Astrocyte (in vitro differentiated cells and primary cell): ENCODE measurements around the gene BRIX1. TPM values are rescaled to one million over a fixed set of nuclear protein-coding genes. Genes with fewer than 3 reads are reported as not detected.

Experiments
- DNase-seq: peaks from one replicate; pipeline ENCODE4 v3.0.0-alpha.2; 2010; ENCODE audit warnings: low read depth
- FAIRE-seq: peaks from 2 replicates; lab custom pipeline; 2011; peaks lifted over from hg19 to GRCh38; lab: Jason Lieb, UNC
- H2AFZ ChIP-seq: 2 replicates; pipeline ENCODE4 v1.6.0; 2012; ENCODE audit warnings: low read depth, low read length, inconsistent platforms
- H3K27ac ChIP-seq: 2 replicates; pipeline ENCODE4 v1.5.1; 2011; ENCODE audit warnings: low read depth, low read length, inconsistent platforms
- H3K27me3 ChIP-seq: 2 replicates; pipeline ENCODE4 v1.6.0; 2011; ENCODE audit warnings: low read length, inconsistent platforms; ENCODE audit not compliant: insufficient read depth
- H3K36me3 ChIP-seq: 2 replicates; pipeline ENCODE4 v1.5.1; 2011; ENCODE audit warnings: low read length, inconsistent platforms; ENCODE audit not compliant: insufficient read depth
- H3K4me1 ChIP-seq: 2 replicates; pipeline ENCODE4 v1.5.1; 2011; ENCODE audit warnings: low read length, inconsistent platforms; ENCODE audit not compliant: insufficient read depth
- H3K4me2 ChIP-seq: 2 replicates; pipeline ENCODE4 v1.6.0; 2012; ENCODE audit warnings: low read length, inconsistent platforms
- H3K4me3 ChIP-seq: 2 replicates; pipeline ENCODE4 v1.5.1; 2011; ENCODE audit warnings: low read depth, mild to moderate bottlenecking, low read length, inconsistent platforms; ENCODE audit not compliant: insufficient read depth
- H3K79me2 ChIP-seq: 2 replicates; pipeline ENCODE4 v1.6.0; 2012; ENCODE audit warnings: mild to moderate bottlenecking, low read length, inconsistent platforms; ENCODE audit not compliant: insufficient read depth
- H3K9ac ChIP-seq: 2 replicates; pipeline ENCODE4 v1.6.0; 2012; ENCODE audit warnings: mild to moderate bottlenecking, low read length, inconsistent platforms
- H3K9me3 ChIP-seq: 2 replicates; pipeline ENCODE4 v1.5.1; 2012; ENCODE audit warnings: low read depth, mild to moderate bottlenecking, low read length, inconsistent platforms; ENCODE audit not compliant: insufficient read depth
- H4K20me1 ChIP-seq: 2 replicates; pipeline ENCODE4 v1.6.0; 2012; ENCODE audit warnings: low read length, inconsistent platforms; ENCODE audit not compliant: insufficient read depth
- H3K27ac Mint-ChIP-seq: one replicate; pipeline ENCODE4 v1.8.0; 2021; ENCODE audit warnings: mild to moderate bottlenecking, mixed read lengths; ENCODE audit not compliant: unreplicated experiment
- H3K27me3 Mint-ChIP-seq: one replicate; pipeline ENCODE4 v1.8.0; 2021; ENCODE audit warnings: low read depth, mixed read lengths; ENCODE audit not compliant: unreplicated experiment
- H3K36me3 Mint-ChIP-seq: one replicate; pipeline ENCODE4 v1.8.0; 2021; ENCODE audit warnings: low read depth, mixed read lengths; ENCODE audit not compliant: unreplicated experiment
- H3K4me1 Mint-ChIP-seq: one replicate; pipeline ENCODE4 v1.8.0; 2021; ENCODE audit warnings: low read depth, mixed read lengths; ENCODE audit not compliant: unreplicated experiment
- H3K4me3 Mint-ChIP-seq: one replicate; pipeline ENCODE4 v1.8.0; 2021; ENCODE audit warnings: mild to moderate bottlenecking, moderate library complexity, mixed read lengths; ENCODE audit not compliant: unreplicated experiment
- H3K9me3 Mint-ChIP-seq: one replicate; pipeline ENCODE4 v1.8.0; 2021; ENCODE audit warnings: mild to moderate bottlenecking, mixed read lengths; ENCODE audit not compliant: unreplicated experiment
- EZH2 ChIP-seq: IDR thresholded peaks from 2 replicates; pipeline ENCODE4 v1.6.1; 2012; ENCODE audit warnings: mild to moderate bottlenecking, low read length, inconsistent platforms; ENCODE audit not compliant: insufficient read depth
- total RNA-seq: library from RNA; stranded (reverse); gene quantifications from 2 replicates; pipeline ENCODE4 v1.2.1, GENCODE V29; 2021
- TF ChIP-seq, protein P1 (sequence below): IDR thresholded peaks from 2 replicates; pipeline ENCODE4 v1.5.1; 2011; ENCODE audit warnings: low read depth, mild to moderate bottlenecking, inconsistent platforms, low read length, moderate library complexity; ENCODE audit not compliant: insufficient read depth

The BRIX1 gene
- total RNA-seq, 1 donor from 2014 or later = 28.6 TPM

DNA sequence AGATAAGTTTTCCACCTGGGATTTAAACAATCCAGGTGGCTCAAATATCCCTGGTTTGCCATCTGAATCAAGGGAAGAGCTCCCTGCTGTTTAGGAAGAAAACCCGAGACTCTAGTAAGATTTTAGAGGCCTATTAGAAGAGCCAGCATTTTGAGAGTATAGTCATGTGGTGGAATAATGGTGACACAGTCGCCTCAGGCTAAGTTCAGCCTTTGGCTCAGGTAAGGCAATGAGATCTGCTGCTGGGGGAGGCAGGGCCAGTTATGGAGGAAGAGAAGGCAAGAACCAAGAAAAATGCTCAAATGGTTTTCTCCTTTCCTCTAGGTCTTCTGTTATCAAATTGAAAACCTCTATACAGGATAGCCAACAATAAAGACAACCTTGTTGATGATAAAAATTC is 16.4 kb upstream of the BRIX1 start:
- H3K9me3 ChIP-seq = no peaks in the 10 kb centered on the region
- H3K27ac ChIP-seq = no peak overlapping the region
- no peaks in the 10 kb centered on the region for H3K4me1 Mint-ChIP-seq
- no peaks in the 10 kb centered on the region for H3K79me2 ChIP-seq
- H3K9ac ChIP-seq = no peak overlapping the region
- no peak for DNase-seq
- no peak overlapping the region for H3K4me2 ChIP-seq
- no peaks in the 10 kb centered on the region for H3K36me3 Mint-ChIP-seq
- H3K36me3 ChIP-seq = no peaks in the 10 kb centered on the region
- H3K4me1 ChIP-seq = no peaks in the 10 kb centered on the region
- H3K9me3 Mint-ChIP-seq = no peaks in the 10 kb centered on the region
- H3K27ac Mint-ChIP-seq = no peak overlapping the region
- TF ChIP-seq, protein P1, sequence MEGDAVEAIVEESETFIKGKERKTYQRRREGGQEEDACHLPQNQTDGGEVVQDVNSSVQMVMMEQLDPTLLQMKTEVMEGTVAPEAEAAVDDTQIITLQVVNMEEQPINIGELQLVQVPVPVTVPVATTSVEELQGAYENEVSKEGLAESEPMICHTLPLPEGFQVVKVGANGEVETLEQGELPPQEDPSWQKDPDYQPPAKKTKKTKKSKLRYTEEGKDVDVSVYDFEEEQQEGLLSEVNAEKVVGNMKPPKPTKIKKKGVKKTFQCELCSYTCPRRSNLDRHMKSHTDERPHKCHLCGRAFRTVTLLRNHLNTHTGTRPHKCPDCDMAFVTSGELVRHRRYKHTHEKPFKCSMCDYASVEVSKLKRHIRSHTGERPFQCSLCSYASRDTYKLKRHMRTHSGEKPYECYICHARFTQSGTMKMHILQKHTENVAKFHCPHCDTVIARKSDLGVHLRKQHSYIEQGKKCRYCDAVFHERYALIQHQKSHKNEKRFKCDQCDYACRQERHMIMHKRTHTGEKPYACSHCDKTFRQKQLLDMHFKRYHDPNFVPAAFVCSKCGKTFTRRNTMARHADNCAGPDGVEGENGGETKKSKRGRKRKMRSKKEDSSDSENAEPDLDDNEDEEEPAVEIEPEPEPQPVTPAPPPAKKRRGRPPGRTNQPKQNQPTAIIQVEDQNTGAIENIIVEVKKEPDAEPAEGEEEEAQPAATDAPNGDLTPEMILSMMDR = no peak
- TF ChIP-seq EZH2 = no peak
- H2AFZ ChIP-seq = no peak overlapping the region
- no peak for FAIRE-seq
- H3K27me3 Mint-ChIP-seq = no peaks in the 10 kb centered on the region
- H3K4me3 Mint-ChIP-seq = no peak overlapping the region
- no peaks in the 10 kb centered on the region for H3K27me3 ChIP-seq
- H4K20me1 ChIP-seq = no peaks in the 10 kb centered on the region
- H3K4me3 ChIP-seq = no peak overlapping the region

DNA sequence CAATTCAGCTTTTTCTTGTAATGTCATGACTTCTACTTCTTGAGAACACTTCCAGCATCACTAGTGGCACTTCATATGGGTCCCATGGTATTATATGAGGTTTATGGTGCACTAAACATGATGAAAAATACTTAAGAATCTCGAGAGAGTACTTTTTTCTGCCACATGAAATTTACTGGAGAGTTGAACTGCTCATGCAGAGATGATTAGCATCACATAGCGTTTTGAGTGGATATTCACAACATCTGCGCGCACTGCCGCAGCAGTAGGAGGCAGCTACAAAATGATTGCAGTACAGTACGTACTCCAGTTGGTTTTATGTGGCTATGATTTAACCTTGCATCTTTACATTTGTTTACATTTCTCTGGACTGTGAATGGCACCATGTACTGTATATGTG is 14.9 kb upstream of the BRIX1 start:
- TF ChIP-seq, protein P1 = no peak
- TF ChIP-seq EZH2 = no peak
- Histone ChIP-seq H3K4me1 (no peaks in the 10 kb centered on the region), H2AFZ (no peak overlapping the region), H3K4me3 (no peak overlapping the region), H3K9ac (no peak overlapping the region), H4K20me1 (no peaks in the 10 kb centered on the region), H3K27ac (no peak overlapping the region), H3K79me2 (no peaks in the 10 kb centered on the region), H3K4me2 (no peak overlapping the region), H3K9me3 (no peaks in the 10 kb centered on the region), H3K36me3 (no peaks in the 10 kb centered on the region), H3K27me3 (no peaks in the 10 kb centered on the region)
- FAIRE-seq (no peak), DNase-seq (no peak)
- no peak overlapping the region for H3K27ac Mint-ChIP-seq
- H3K4me3 Mint-ChIP-seq = no peak overlapping the region
- H3K4me1 Mint-ChIP-seq = no peaks in the 10 kb centered on the region
- H3K27me3 Mint-ChIP-seq = no peaks in the 10 kb centered on the region
- no peaks in the 10 kb centered on the region for H3K9me3 Mint-ChIP-seq
- H3K36me3 Mint-ChIP-seq = no peaks in the 10 kb centered on the region

DNA sequence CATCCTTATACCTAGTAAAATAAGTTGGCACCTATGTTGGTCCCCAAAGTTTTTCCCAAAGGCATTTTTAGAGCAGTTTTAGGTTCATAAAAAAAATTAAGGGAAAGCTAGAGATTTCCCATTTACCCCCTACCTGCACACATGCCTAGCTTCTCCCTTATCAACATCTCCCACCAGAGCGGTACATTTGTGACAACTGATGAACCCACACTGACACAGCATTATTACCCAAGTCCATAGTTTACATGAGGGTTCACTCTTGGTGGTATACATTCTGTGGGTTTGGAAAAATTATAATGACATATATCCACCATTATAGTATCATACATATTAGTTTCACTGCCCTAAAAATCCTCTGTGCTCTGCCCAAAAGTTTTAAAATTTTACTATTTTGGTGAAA is 12.3 kb upstream of the BRIX1 start:
- no peaks in the 10 kb centered on the region for H3K36me3 Mint-ChIP-seq
- no peak overlapping the region for H3K4me3 ChIP-seq
- no peak for DNase-seq
- H3K9me3 Mint-ChIP-seq = no peaks in the 10 kb centered on the region
- no peak for FAIRE-seq
- H3K27ac Mint-ChIP-seq = no peak overlapping the region
- H3K27me3 Mint-ChIP-seq = no peaks in the 10 kb centered on the region
- H3K4me1 Mint-ChIP-seq = no peaks in the 10 kb centered on the region
- H3K4me2 ChIP-seq = no peak overlapping the region
- H3K9ac ChIP-seq = no peak overlapping the region
- no peaks in the 10 kb centered on the region for H3K79me2 ChIP-seq
- H4K20me1 ChIP-seq = no peaks in the 10 kb centered on the region
- H3K27ac ChIP-seq = no peak overlapping the region
- no peaks in the 10 kb centered on the region for H3K27me3 ChIP-seq
- no peaks in the 10 kb centered on the region for H3K36me3 ChIP-seq
- no peaks in the 10 kb centered on the region for H3K4me1 ChIP-seq
- H2AFZ ChIP-seq = no peak overlapping the region
- TF ChIP-seq EZH2 = no peak
- TF ChIP-seq, protein P1 = no peak
- no peaks in the 10 kb centered on the region for H3K9me3 ChIP-seq
- no peak overlapping the region for H3K4me3 Mint-ChIP-seq
